Glutamatergic neuron (in vitro differentiated cells): ENCODE results near the gene RYR1. TPM values are rescaled to one million over a fixed set of nuclear protein-coding genes. Genes with fewer than 3 reads are reported as not detected.

Experiments
- DNase-seq: peaks from one replicate; pipeline ENCODE4 v3.0.0; 2022
- H3K27ac Mint-ChIP-seq: one replicate; pipeline ENCODE4 v1.8.0; 2020; ENCODE audit warnings: mild to moderate bottlenecking, mixed read lengths, inconsistent platforms; ENCODE audit not compliant: unreplicated experiment
- H3K27me3 Mint-ChIP-seq: one replicate; pipeline ENCODE4 v1.8.0; 2020; ENCODE audit warnings: mild to moderate bottlenecking, moderate library complexity, mixed read lengths, inconsistent platforms; ENCODE audit not compliant: unreplicated experiment
- H3K36me3 Mint-ChIP-seq: one replicate; pipeline ENCODE4 v1.8.0; 2020; ENCODE audit warnings: mild to moderate bottlenecking, mixed read lengths, inconsistent platforms; ENCODE audit not compliant: unreplicated experiment
- H3K4me1 Mint-ChIP-seq: one replicate; pipeline ENCODE4 v1.8.0; 2020; ENCODE audit warnings: mild to moderate bottlenecking, low read depth, mixed read lengths, inconsistent platforms; ENCODE audit not compliant: unreplicated experiment
- H3K4me3 Mint-ChIP-seq: one replicate; pipeline ENCODE4 v1.8.0; 2020; ENCODE audit warnings: mild to moderate bottlenecking, mixed read lengths, inconsistent platforms; ENCODE audit not compliant: unreplicated experiment
- H3K9me3 Mint-ChIP-seq: one replicate; pipeline ENCODE4 v1.8.0; 2020; ENCODE audit warnings: mild to moderate bottlenecking, moderate library complexity, mixed read lengths, inconsistent platforms; ENCODE audit not compliant: unreplicated experiment
- CTCF ChIP-seq: fragments of 200-600 bp; sonication (generic); IDR thresholded peaks from one replicate; pipeline ENCODE4 v1.5.0; 2021; ENCODE audit not compliant: partially characterized antibody, unreplicated experiment
- total RNA-seq: library from RNA; stranded (reverse); fragmentation: NEBNext Ultra II Directional; extraction: Animal tissue kit (Norgen Biotek cat#: 25700); gene quantifications from one replicate; pipeline ENCODE4 v1.2.1, GENCODE V29; 2021; ENCODE audit not compliant: unreplicated experiment

The RYR1 gene
- total RNA-seq, 1 donor from 2014 or later = 117 TPM

GRCh38 chr19:38400361-38400760, 33.1 kb upstream of the RYR1 start:
- no peak for TF ChIP-seq CTCF
- Mint-ChIP-seq H3K27me3 (peaks cover 22% of the 10 kb centered on the region), H3K36me3 (peaks cover 7% of the 10 kb centered on the region), H3K9me3 (peaks cover 7% of the 10 kb centered on the region), H3K27ac (no peak overlapping the region), H3K4me1 (peaks cover 2% of the 10 kb centered on the region), H3K4me3 (no peak overlapping the region)
- no peak for DNase-seq

- Mint-ChIP-seq H3K36me3 (peaks cover 7% of the 10 kb centered on the region), H3K4me1 (peaks cover 2% of the 10 kb centered on the region), H3K9me3 (peaks cover 7% of the 10 kb centered on the region), H3K27me3 (peaks cover 22% of the 10 kb centered on the region), H3K27ac (peak overlapping the region; percentile 17), H3K4me3 (no peak overlapping the region)
- TF ChIP-seq CTCF = no peak
- DNase-seq = no peak
Observed at GRCh38 chr19:38401148-38401547, 32.3 kb upstream of the RYR1 start.

- no peak for DNase-seq
- peaks cover 7% of the 10 kb centered on the region for H3K9me3 Mint-ChIP-seq
- peak overlapping the region; percentile 82 for H3K4me3 Mint-ChIP-seq
- H3K4me1 Mint-ChIP-seq = peaks cover 2% of the 10 kb centered on the region
- no peak overlapping the region for H3K27ac Mint-ChIP-seq
- no peaks in the 10 kb centered on the region for H3K36me3 Mint-ChIP-seq
- H3K27me3 Mint-ChIP-seq = peaks cover 11% of the 10 kb centered on the region
- TF ChIP-seq CTCF = no peak
Observed at GRCh38 chr19:38402623-38402966, 30.9 kb upstream of the RYR1 start.

GRCh38 chr19:38402967-38403674, 30.4 kb upstream of the RYR1 start, which contains the start of gene FAM98C:
Gene FAM98C, plus strand, starts transcription at chr19:38403093. Its CDS starts 61 bp downstream, at chr19:38403154.
- peaks cover 7% of the 10 kb centered on the region for H3K9me3 Mint-ChIP-seq
- peaks cover 11% of the 10 kb centered on the region for H3K27me3 Mint-ChIP-seq
- DNase-seq = peak; percentile 97
- no peak within 1 kb of the TSS for H3K27ac Mint-ChIP-seq
- peak; percentile 99 for TF ChIP-seq CTCF
- H3K4me1 Mint-ChIP-seq = peaks cover 2% of the 10 kb centered on the region
- H3K4me3 Mint-ChIP-seq = peak within 1 kb of the TSS; percentile 82
- H3K36me3 Mint-ChIP-seq = no peaks in the 10 kb centered on the region

GRCh38 chr19:38404858-38405257, 28.6 kb upstream of the RYR1 start:
- peaks cover 5% of the 10 kb centered on the region for H3K4me1 Mint-ChIP-seq
- H3K27me3 Mint-ChIP-seq = peaks cover 12% of the 10 kb centered on the region
- DNase-seq = no peak
- no peaks in the 10 kb centered on the region for H3K36me3 Mint-ChIP-seq
- TF ChIP-seq CTCF = no peak
- H3K27ac Mint-ChIP-seq = no peak overlapping the region
- H3K9me3 Mint-ChIP-seq = peaks cover 5% of the 10 kb centered on the region
- no peak overlapping the region for H3K4me3 Mint-ChIP-seq
